Measurements from ENCODE around the gene TCERG1L.

- TF ChIP-seq CTCF (IDR thresholded peaks at IDR 0.05): no peak
- TF ChIP-seq POLR2A (IDR thresholded peaks at IDR 0.05): no peak
- TF ChIP-seq EP300 (IDR thresholded peaks at IDR 0.05): no peak
These were observed 22.9 kb downstream of the TCERG1L start for GRCh38 chr10:131288648-131289047.

Data from tibial nerve (tissue), 4 donors.